B cell (primary cell): ENCODE measurements around the gene SCNN1B.

Experiments
- EZH2 ChIP-seq: IDR thresholded peaks from 2 replicates; pipeline ENCODE4 v1.6.1; 2012; ENCODE audit warnings: borderline replicate concordance, low read depth, mild to moderate bottlenecking, moderate library complexity, low read length; ENCODE audit not compliant: insufficient read depth, poor library complexity, severe bottlenecking
- TF ChIP-seq, protein P1 (sequence below): fragments of 200-600 bp; IDR thresholded peaks from one replicate; pipeline ENCODE4 v1.8.0; 2022; ENCODE audit warnings: antibody characterized with exemption, mild to moderate bottlenecking

DNA sequence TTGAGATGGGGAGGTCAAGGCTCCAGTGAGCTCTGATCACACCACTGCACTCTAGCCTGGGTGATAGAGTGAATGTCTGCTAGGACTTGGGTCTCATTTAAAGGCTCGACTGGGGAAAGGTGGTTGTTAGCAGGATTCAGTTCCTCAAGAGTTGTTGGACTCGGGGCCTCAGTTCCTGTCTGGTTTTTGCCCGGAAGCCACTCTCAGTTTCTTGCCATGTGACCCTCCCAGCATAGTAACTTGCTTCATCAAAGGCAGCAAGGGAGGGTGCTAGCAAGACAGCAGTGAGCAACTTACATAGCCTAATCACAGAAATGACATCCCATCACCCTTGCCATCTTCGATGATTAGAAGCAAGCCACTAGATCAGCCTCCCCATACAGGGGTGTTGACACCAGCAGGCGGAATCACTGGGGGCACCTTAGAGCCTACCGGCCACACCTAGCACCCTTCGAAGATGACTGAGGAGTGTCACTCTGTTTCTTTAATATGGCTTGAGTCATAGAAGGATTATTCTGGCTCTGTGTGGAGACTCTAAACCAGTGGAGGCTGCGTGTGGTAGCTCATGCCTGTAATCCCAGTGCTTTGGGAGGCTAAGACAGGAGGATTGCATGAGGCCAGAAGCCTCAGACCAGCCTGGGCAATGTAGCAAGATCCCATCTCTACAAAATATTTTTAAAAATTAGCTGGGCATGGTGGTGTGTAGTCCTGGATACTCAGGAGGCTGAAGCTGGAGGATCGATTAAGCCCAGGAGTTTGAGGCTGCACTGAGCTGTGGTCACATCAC is 13.2 kb upstream of the SCNN1B start:
- TF ChIP-seq, protein P1, sequence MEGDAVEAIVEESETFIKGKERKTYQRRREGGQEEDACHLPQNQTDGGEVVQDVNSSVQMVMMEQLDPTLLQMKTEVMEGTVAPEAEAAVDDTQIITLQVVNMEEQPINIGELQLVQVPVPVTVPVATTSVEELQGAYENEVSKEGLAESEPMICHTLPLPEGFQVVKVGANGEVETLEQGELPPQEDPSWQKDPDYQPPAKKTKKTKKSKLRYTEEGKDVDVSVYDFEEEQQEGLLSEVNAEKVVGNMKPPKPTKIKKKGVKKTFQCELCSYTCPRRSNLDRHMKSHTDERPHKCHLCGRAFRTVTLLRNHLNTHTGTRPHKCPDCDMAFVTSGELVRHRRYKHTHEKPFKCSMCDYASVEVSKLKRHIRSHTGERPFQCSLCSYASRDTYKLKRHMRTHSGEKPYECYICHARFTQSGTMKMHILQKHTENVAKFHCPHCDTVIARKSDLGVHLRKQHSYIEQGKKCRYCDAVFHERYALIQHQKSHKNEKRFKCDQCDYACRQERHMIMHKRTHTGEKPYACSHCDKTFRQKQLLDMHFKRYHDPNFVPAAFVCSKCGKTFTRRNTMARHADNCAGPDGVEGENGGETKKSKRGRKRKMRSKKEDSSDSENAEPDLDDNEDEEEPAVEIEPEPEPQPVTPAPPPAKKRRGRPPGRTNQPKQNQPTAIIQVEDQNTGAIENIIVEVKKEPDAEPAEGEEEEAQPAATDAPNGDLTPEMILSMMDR: no peak
- TF ChIP-seq EZH2: no peak
